HEK293 (cell line): ENCODE data around the gene PLD3.

ENCODE experiments used
- CTCF ChIA-PET: fragments of 350-600 bp; formaldehyde crosslinking; extraction: SDS; loops from one replicate; lab custom pipeline; 2021; ENCODE audit warnings: antibody characterized with exemption; lab: Yijun Ruan, JAX
- POLR2A ChIA-PET: fragments of 300-600 bp; formaldehyde crosslinking; extraction: SDS; loops from one replicate; lab custom pipeline; 2020; ENCODE audit warnings: antibody characterized with exemption, inconsistent platforms; lab: Yijun Ruan, JAX
- H3K27ac ChIP-seq: fragments of 200-500 bp; sonication (Bioruptor generic); 2 replicates; pipeline ENCODE4 v1.5.1; 2014; ENCODE audit warnings: low read depth, low read length, control low read depth, inconsistent platforms; ENCODE audit errors: extremely low read depth
- H3K36me3 ChIP-seq, 2 experiments: fragments of 200-500 bp in 1 of 2; sonication (Bioruptor generic) in 1 of 2; 1 replicate in 1 of 2; 2 replicates in 1 of 2; pipeline ENCODE4 v1.5.1; 2014 to 2017; ENCODE audit warnings: inconsistent platforms in 2 of 2, low read length in 2 of 2; ENCODE audit not compliant: control insufficient read depth in 2 of 2, insufficient read depth in 1 of 2
- H3K4me1 ChIP-seq: fragments of 200-500 bp; sonication (Bioruptor generic); 2 replicates; pipeline ENCODE4 v1.5.1; 2014; ENCODE audit warnings: mild to moderate bottlenecking, low read length, inconsistent platforms; ENCODE audit not compliant: control insufficient read depth, insufficient read depth
- H3K4me3 ChIP-seq: 2 replicates; pipeline ENCODE4 v1.5.1; 2011; ENCODE audit warnings: low read depth, mild to moderate bottlenecking, control low read depth, low read length, moderate library complexity
- H3K9me3 ChIP-seq: fragments of 200-500 bp; sonication (Bioruptor generic); 2 replicates; pipeline ENCODE4 v1.5.1; 2014; ENCODE audit warnings: low read depth, low read length, inconsistent platforms; ENCODE audit not compliant: control insufficient read depth, insufficient read depth
- HOXC10 ChIP-seq: sonication (generic); formaldehyde crosslinking; IDR thresholded peaks from 2 replicates; pipeline ENCODE4 v1.8.1; 2023; ENCODE audit warnings: mild to moderate bottlenecking, missing genetic modification reagents
- KLF1 ChIP-seq: fragments of 450-650 bp; formaldehyde crosslinking; IDR thresholded peaks from 2 replicates; pipeline ENCODE4 v1.5.1; 2016; ENCODE audit warnings: missing biosample characterization, missing genetic modification characterization
- MZF1 ChIP-seq: fragments of 450-650 bp; formaldehyde crosslinking; IDR thresholded peaks from 2 replicates; pipeline ENCODE4 v1.5.1; 2017; ENCODE audit warnings: missing biosample characterization, missing genetic modification characterization, borderline replicate concordance
- PRDM10 ChIP-seq: fragments of 450-650 bp; formaldehyde crosslinking; IDR thresholded peaks from 2 replicates; pipeline ENCODE4 v1.5.1; 2016; ENCODE audit warnings: missing biosample characterization, missing genetic modification characterization
- PRDM6 ChIP-seq: fragments of 450-650 bp; formaldehyde crosslinking; IDR thresholded peaks from 2 replicates; pipeline ENCODE4 v1.5.1; 2017; ENCODE audit warnings: missing biosample characterization, missing genetic modification characterization
- YY2 ChIP-seq: fragments of 450-650 bp; formaldehyde crosslinking; IDR thresholded peaks from 2 replicates; pipeline ENCODE4 v1.5.1; 2016; ENCODE audit warnings: missing biosample characterization, missing genetic modification characterization
- ZNF214 ChIP-seq: fragments of 450-650 bp; formaldehyde crosslinking; IDR thresholded peaks from 2 replicates; pipeline ENCODE4 v1.5.1; 2017; ENCODE audit warnings: missing biosample characterization, mild to moderate bottlenecking, missing genetic modification characterization, borderline replicate concordance
- ZNF362 ChIP-seq: fragments of 450-650 bp; formaldehyde crosslinking; IDR thresholded peaks from 2 replicates; pipeline ENCODE4 v1.5.1; 2016; ENCODE audit warnings: missing biosample characterization, missing genetic modification characterization
- ZNF391 ChIP-seq: fragments of 450-650 bp; formaldehyde crosslinking; IDR thresholded peaks from 2 replicates; pipeline ENCODE4 v1.5.1; 2016; ENCODE audit warnings: low read depth, missing biosample characterization, missing genetic modification characterization, borderline replicate concordance
- ZNF610 ChIP-seq: fragments of 450-650 bp; formaldehyde crosslinking; IDR thresholded peaks from 2 replicates; pipeline ENCODE4 v1.5.1; 2016; ENCODE audit warnings: missing biosample characterization, missing genetic modification characterization, borderline replicate concordance
- ZNF623 ChIP-seq: fragments of 450-650 bp; formaldehyde crosslinking; IDR thresholded peaks from 2 replicates; pipeline ENCODE4 v1.5.1; 2016; ENCODE audit warnings: missing biosample characterization, missing genetic modification characterization
- ZNF624 ChIP-seq: fragments of 450-650 bp; formaldehyde crosslinking; IDR thresholded peaks from 2 replicates; pipeline ENCODE4 v1.5.1; 2017; ENCODE audit warnings: missing biosample characterization, missing genetic modification characterization
- ZNF626 ChIP-seq: fragments of 450-650 bp; sonication (Bioruptor Pico); formaldehyde crosslinking; IDR thresholded peaks from 2 replicates; pipeline ENCODE4 v1.5.1; 2018; ENCODE audit warnings: missing biosample characterization, missing genetic modification characterization, inconsistent platforms
- ZNF776 ChIP-seq: fragments of 450-650 bp; formaldehyde crosslinking; IDR thresholded peaks from 2 replicates; pipeline ENCODE4 v1.5.0; 2017; ENCODE audit warnings: missing biosample characterization, missing genetic modification characterization, borderline replicate concordance
- TF ChIP-seq, protein P1 (sequence below): fragments of 450-650 bp; formaldehyde crosslinking; IDR thresholded peaks from 2 replicates; pipeline ENCODE4 v1.5.1; 2016; ENCODE audit warnings: missing biosample characterization, missing genetic modification characterization, low read depth
- TF ChIP-seq, protein P2 (sequence below): fragments of 450-650 bp; formaldehyde crosslinking; IDR thresholded peaks from 2 replicates; pipeline ENCODE4 v1.5.1; 2016; ENCODE audit warnings: missing biosample characterization, missing genetic modification characterization
- TF ChIP-seq, protein P3 (sequence below): fragments of 450-650 bp; formaldehyde crosslinking; IDR thresholded peaks from 2 replicates; pipeline ENCODE4 v1.5.1; 2016; ENCODE audit warnings: missing biosample characterization, missing genetic modification characterization

PLD3 gene

GRCh38 chr19:40400559-40400958, 52.1 kb downstream of the PLD3 start:
- Histone ChIP-seq H3K9me3 (no peaks in the 10 kb centered on the region), H3K4me3 (no peak overlapping the region), H3K36me3 (no peaks in the 10 kb centered on the region; a peak in 1 of 3 replicates), H3K4me1 (peaks cover 9% of the 10 kb centered on the region), H3K27ac (no peak overlapping the region)
- POLR2A ChIA-PET, result interaction anchor here (0.6 to 1.2 kb wide), 3 partner anchors 21 to 35 kb away, joined by 3 to 6 read pairs (median 3); no protein-coding TSS in a partner anchor
- TF ChIP-seq KLF1 (tag by site-specific recombination), result 0 out of 2 replicates have a peak, but pooled peaks have one; percentile 22
- TF ChIP-seq ZNF624 (tag by site-specific recombination), result no peak
- TF ChIP-seq ZNF362 (tag by site-specific recombination), result peak; percentile 9; the same call in 1 of the 2 replicates
- TF ChIP-seq PRDM10 (tag by site-specific recombination), result 0 out of 2 replicates have a peak, but pooled peaks have one; percentile 20
- CTCF ChIA-PET, result interaction anchor here (0.7 to 4.3 kb wide), 3 partner anchors 9 to 92 kb away, joined by 3 to 40 read pairs (median 5); no protein-coding TSS in a partner anchor

GRCh38 chr19:40403262-40403984, 54.9 kb downstream of the PLD3 start:
- H3K4me1 ChIP-seq, result peaks cover 9% of the 10 kb centered on the region
- POLR2A ChIA-PET, result interaction anchor here (0.5 to 2.7 kb wide), 20 partner anchors 9 to 1464 kb away, joined by 3 to 30 read pairs (median 4); partner anchors contain the start of genes BLVRB, C19orf47, PLD3 and PRX
- H3K4me3 ChIP-seq, result peak overlapping the region; percentile 50
- H3K36me3 ChIP-seq, result no peaks in the 10 kb centered on the region; a peak in 1 of 3 replicates
- CTCF ChIA-PET, result interaction anchor here (0.6 to 4.3 kb wide), 11 partner anchors 9 to 211 kb away, joined by 3 to 40 read pairs (median 4); partner anchors contain the start of gene BLVRB
- no peaks in the 10 kb centered on the region for H3K9me3 ChIP-seq
- peak overlapping the region; percentile 80 for H3K27ac ChIP-seq
- TF ChIP-seq, protein P1, sequence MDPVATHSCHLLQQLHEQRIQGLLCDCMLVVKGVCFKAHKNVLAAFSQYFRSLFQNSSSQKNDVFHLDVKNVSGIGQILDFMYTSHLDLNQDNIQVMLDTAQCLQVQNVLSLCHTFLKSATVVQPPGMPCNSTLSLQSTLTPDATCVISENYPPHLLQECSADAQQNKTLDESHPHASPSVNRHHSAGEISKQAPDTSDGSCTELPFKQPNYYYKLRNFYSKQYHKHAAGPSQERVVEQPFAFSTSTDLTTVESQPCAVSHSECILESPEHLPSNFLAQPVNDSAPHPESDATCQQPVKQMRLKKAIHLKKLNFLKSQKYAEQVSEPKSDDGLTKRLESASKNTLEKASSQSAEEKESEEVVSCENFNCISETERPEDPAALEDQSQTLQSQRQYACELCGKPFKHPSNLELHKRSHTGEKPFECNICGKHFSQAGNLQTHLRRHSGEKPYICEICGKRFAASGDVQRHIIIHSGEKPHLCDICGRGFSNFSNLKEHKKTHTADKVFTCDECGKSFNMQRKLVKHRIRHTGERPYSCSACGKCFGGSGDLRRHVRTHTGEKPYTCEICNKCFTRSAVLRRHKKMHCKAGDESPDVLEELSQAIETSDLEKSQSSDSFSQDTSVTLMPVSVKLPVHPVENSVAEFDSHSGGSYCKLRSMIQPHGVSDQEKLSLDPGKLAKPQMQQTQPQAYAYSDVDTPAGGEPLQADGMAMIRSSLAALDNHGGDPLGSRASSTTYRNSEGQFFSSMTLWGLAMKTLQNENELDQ (tag by site-specific recombination), result 0 out of 2 replicates have a peak, but pooled peaks have one; percentile 38
- TF ChIP-seq ZNF776, result no peak
- TF ChIP-seq ZNF391 (tag by site-specific recombination), result peak; percentile 89; the same call in 1 of the 2 replicates
- TF ChIP-seq ZNF626 (tag by site-specific recombination), result no peak
- TF ChIP-seq ZNF610 (tag by site-specific recombination), result 0 out of 2 replicates have a peak, but pooled peaks have one; percentile 39
- TF ChIP-seq KLF1 (tag by site-specific recombination), result peak; percentile 33; the same call in 1 of the 2 replicates
- no peak; the same call in 1 of the 2 replicates for TF ChIP-seq ZNF623
- TF ChIP-seq ZNF214 (tag by site-specific recombination), result no peak
- TF ChIP-seq MZF1, result peak; percentile 92
- TF ChIP-seq PRDM6 (tag by site-specific recombination), result no peak
- TF ChIP-seq, protein P2, sequence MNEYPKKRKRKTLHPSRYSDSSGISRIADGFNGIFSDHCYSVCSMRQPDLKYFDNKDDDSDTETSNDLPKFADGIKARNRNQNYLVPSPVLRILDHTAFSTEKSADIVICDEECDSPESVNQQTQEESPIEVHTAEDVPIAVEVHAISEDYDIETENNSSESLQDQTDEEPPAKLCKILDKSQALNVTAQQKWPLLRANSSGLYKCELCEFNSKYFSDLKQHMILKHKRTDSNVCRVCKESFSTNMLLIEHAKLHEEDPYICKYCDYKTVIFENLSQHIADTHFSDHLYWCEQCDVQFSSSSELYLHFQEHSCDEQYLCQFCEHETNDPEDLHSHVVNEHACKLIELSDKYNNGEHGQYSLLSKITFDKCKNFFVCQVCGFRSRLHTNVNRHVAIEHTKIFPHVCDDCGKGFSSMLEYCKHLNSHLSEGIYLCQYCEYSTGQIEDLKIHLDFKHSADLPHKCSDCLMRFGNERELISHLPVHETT (tag by site-specific recombination), result peak; percentile 92
- TF ChIP-seq YY2 (tag by site-specific recombination), result peak; percentile 27; the same call in 1 of the 2 replicates
- TF ChIP-seq HOXC10 (CRISPR knock-in tag), result no peak
- TF ChIP-seq, protein P3, sequence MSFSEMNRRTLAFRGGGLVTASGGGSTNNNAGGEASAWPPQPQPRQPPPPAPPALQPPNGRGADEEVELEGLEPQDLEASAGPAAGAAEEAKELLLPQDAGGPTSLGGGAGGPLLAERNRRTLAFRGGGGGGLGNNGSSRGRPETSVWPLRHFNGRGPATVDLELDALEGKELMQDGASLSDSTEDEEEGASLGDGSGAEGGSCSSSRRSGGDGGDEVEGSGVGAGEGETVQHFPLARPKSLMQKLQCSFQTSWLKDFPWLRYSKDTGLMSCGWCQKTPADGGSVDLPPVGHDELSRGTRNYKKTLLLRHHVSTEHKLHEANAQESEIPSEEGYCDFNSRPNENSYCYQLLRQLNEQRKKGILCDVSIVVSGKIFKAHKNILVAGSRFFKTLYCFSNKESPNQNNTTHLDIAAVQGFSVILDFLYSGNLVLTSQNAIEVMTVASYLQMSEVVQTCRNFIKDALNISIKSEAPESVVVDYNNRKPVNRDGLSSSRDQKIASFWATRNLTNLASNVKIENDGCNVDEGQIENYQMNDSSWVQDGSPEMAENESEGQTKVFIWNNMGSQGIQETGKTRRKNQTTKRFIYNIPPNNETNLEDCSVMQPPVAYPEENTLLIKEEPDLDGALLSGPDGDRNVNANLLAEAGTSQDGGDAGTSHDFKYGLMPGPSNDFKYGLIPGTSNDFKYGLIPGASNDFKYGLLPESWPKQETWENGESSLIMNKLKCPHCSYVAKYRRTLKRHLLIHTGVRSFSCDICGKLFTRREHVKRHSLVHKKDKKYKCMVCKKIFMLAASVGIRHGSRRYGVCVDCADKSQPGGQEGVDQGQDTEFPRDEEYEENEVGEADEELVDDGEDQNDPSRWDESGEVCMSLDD, result 0 out of 2 replicates have a peak, but pooled peaks have one; percentile 35
